HG02610 (cell line): ENCODE measurements around the gene CHML.

Source experiments
- ATAC-seq: cut with Tn5 transposase; IDR thresholded peaks from one replicate; pipeline ENCODE4 v1.9.1; 2021; ENCODE audit warnings: mild to moderate bottlenecking, moderate library complexity; ENCODE audit not compliant: unreplicated experiment

CHML gene

DNA sequence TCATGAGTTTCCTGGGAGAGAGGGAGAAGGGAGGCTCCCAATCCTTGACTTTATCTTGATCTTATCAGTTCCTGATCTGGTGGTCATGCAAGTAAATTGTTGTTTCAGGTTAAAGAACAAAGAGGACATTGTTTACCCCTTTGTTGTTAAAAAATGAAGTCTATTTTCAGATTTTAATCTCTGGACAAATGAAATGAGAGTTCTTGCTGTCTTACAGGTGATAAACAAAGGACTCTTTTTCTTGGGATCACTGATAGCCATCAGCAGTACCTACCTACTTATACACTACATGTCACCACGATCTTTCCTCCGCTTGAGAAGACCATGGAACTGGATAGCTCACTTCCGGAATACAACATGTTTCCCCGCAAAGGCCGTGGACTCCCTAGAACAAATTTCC is 48.4 kb downstream of the CHML start:
- ATAC-seq: no peak

DNA sequence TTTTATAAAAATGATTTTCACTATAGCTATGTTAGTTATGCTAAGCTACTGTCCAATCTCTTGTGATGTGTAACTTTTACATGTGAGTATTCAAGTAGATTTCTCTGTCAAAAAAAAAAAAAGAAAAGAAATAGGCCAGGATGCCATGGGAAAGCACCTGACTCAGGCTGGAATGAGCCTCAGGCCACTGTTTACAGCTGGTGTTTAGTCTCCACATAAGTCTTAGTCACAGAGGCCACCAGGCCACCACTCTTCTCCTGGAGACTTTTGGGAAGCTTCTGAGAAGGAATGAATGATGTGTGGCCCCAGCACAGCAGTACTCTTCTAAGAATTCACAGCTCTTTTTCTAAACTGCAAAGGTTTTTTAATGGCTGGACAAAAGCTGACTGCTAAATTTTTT is 48.9 kb downstream of the CHML start:
- no peak for ATAC-seq

DNA sequence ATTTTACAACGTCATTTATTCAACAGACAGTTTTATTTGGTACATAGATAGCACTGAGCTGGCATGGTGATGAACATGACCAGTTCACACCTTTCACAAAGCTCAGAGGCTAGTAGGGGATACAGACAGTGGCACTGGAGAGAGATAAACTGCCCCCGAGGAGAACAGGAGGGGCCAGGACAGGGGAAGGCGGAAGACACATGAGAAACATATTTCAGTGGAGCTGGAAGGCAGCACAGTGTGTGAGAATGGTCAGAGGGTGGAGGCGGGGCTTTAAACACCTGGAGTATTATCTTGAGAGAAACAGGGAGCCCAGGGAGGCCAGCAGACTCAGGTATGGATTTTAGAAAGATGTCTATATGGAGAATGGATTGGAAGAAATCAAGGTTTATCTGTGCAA is 49.5 kb downstream of the CHML start:
- no peak for ATAC-seq
